HepG2 (cell line): ENCODE results near the gene ECM1. TPM values are rescaled to one million over a fixed set of nuclear protein-coding genes. Genes with fewer than 3 reads are reported as not detected.

Source experiments
- GATAD2A ChIP-seq: IDR thresholded peaks from 2 replicates; pipeline ENCODE4 v1.6.1; 2016
- SOX13 ChIP-seq, 3 experiments: fragments of 450-650 bp in 1 of 3; sonication (generic) in 1 of 3; formaldehyde crosslinking in 1 of 3; IDR thresholded peaks in 2 of 3; conservative IDR thresholded peaks in 1 of 3; 2 replicates each; pipeline versions ENCODE4 v1.5.0 to v1.6.1; 2016 to 2020; ENCODE audit warnings: antibody characterized with exemption in 1 of 3, mild to moderate bottlenecking in 1 of 3, missing compliant biosample characterization in 1 of 3, missing genetic modification reagents in 1 of 3, moderate library complexity in 1 of 3
- ZBTB42 ChIP-seq: sonication (generic); formaldehyde crosslinking; IDR thresholded peaks from 2 replicates; pipeline ENCODE4 v1.5.0; 2020; ENCODE audit warnings: mild to moderate bottlenecking, missing genetic modification reagents
- ZNF468 ChIP-seq: sonication (generic); formaldehyde crosslinking; IDR thresholded peaks from 2 replicates; pipeline ENCODE4 v1.8.0; 2022; ENCODE audit warnings: mild to moderate bottlenecking, moderate library complexity, missing genetic modification reagents
- ZNF788 ChIP-seq: sonication (generic); formaldehyde crosslinking; IDR thresholded peaks from 2 replicates; pipeline ENCODE4 v1.5.0; 2020; ENCODE audit warnings: mild to moderate bottlenecking, missing genetic modification reagents, borderline replicate concordance
- polyA plus RNA-seq, 8 experiments: library from polyadenylated mRNA; depleted of rRNA in 3 of 8; stranded (reverse) in 7 of 8; unstranded in 1 of 8; fragments of >200 nt; fragmentation: Illumina TruSeq in 4 of 8; extraction: Trizol in 4 of 8; gene quantifications; 2 replicates each; pipeline versions ENCODE4 v1.2.1 to v1.2.3, GENCODE V29; 2011 to 2016; ENCODE audit warnings: low read depth in 4 of 8, missing spikeins in 1 of 8, mixed read lengths in 1 of 8; ENCODE audit not compliant: insufficient read depth in 1 of 8
- total RNA-seq, 5 experiments: library from RNA; depleted of rRNA; stranded (reverse); fragments of >200 nt; fragmentation: Illumina TruSeq; extraction: Trizol; gene quantifications; 2 replicates each; pipeline ENCODE4 v1.2.3, GENCODE V29; 2016; ENCODE audit warnings: low read depth in 1 of 5
- TF ChIP-seq, protein P1 (sequence below): sonication (generic); formaldehyde crosslinking; IDR thresholded peaks from 2 replicates; pipeline ENCODE4 v1.8.0; 2022; ENCODE audit warnings: mild to moderate bottlenecking, missing genetic modification reagents, moderate library complexity
- TF ChIP-seq, protein P2 (sequence below): sonication (generic); formaldehyde crosslinking; IDR thresholded peaks from 2 replicates; pipeline ENCODE4 v1.4.0; 2020; ENCODE audit warnings: missing genetic modification reagents
- TF ChIP-seq, protein P3 (sequence below): IDR thresholded peaks from 2 replicates; pipeline ENCODE4 v1.6.1; 2018; ENCODE audit warnings: missing genetic modification reagents
- TF ChIP-seq, protein P4 (sequence below): sonication (generic); formaldehyde crosslinking; IDR thresholded peaks from 2 replicates; pipeline ENCODE4 v1.5.1; 2020; ENCODE audit warnings: missing genetic modification reagents, mild to moderate bottlenecking, borderline replicate concordance
- TF ChIP-seq, protein P5 (sequence below): sonication (generic); formaldehyde crosslinking; IDR thresholded peaks from 2 replicates; pipeline ENCODE4 v1.8.1; 2023; ENCODE audit warnings: mild to moderate bottlenecking, missing genetic modification reagents
- TF ChIP-seq, protein P6 (sequence below): sonication (generic); formaldehyde crosslinking; IDR thresholded peaks from 2 replicates; pipeline ENCODE4 v1.8.1; 2022; ENCODE audit warnings: mild to moderate bottlenecking, missing genetic modification reagents
- TF ChIP-seq, protein P7 (sequence below): sonication (generic); formaldehyde crosslinking; IDR thresholded peaks from 2 replicates; pipeline ENCODE4 v1.4.0; 2020; ENCODE audit warnings: low read depth, mild to moderate bottlenecking, missing genetic modification reagents

Gene ECM1
- total and polyA plus RNA-seq, 2 of the 13 experiments (the other 11 are each of a cell fraction or from before 2014, with no cell fraction given): 0.42 to 1.0 TPM

DNA sequence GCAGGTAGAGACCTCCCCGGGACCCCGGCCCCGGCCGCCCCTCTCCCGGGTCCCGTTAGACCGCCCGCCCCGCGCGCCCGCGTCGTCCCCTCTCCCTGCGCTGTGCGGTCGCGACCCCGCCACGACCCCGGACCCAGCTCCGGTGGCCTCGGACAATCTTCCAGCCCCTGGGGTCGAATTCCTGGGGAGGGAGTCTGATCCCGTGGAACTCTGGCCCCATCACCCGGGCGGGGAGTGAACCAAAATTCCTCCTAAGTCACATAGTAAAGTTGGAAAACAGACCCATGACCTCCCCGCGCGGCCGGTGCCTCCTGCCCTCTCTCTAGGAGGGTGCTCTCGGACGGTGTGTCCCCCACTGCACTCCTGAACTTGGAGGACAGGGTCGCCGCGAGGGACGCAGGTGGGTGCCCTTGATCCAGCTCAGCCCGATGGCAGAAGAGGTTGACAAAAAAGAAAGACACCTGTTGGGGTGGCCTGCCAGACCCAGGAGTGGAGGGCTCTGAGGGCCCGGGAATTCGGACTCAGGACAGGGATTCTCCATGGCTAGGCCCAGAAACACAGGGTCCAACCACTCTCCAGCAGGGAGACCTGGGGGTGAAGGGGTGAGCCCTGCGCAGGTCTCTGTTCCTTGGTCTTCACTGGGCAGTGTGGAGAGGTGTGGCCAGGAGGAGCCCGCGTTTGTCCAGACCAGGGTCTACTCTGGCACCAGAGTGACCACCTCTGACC is 41.8 kb downstream of the ECM1 start (continued):
- TF ChIP-seq, protein P1, sequence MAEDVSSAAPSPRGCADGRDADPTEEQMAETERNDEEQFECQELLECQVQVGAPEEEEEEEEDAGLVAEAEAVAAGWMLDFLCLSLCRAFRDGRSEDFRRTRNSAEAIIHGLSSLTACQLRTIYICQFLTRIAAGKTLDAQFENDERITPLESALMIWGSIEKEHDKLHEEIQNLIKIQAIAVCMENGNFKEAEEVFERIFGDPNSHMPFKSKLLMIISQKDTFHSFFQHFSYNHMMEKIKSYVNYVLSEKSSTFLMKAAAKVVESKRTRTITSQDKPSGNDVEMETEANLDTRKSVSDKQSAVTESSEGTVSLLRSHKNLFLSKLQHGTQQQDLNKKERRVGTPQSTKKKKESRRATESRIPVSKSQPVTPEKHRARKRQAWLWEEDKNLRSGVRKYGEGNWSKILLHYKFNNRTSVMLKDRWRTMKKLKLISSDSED: no peak
- TF ChIP-seq, protein P2, sequence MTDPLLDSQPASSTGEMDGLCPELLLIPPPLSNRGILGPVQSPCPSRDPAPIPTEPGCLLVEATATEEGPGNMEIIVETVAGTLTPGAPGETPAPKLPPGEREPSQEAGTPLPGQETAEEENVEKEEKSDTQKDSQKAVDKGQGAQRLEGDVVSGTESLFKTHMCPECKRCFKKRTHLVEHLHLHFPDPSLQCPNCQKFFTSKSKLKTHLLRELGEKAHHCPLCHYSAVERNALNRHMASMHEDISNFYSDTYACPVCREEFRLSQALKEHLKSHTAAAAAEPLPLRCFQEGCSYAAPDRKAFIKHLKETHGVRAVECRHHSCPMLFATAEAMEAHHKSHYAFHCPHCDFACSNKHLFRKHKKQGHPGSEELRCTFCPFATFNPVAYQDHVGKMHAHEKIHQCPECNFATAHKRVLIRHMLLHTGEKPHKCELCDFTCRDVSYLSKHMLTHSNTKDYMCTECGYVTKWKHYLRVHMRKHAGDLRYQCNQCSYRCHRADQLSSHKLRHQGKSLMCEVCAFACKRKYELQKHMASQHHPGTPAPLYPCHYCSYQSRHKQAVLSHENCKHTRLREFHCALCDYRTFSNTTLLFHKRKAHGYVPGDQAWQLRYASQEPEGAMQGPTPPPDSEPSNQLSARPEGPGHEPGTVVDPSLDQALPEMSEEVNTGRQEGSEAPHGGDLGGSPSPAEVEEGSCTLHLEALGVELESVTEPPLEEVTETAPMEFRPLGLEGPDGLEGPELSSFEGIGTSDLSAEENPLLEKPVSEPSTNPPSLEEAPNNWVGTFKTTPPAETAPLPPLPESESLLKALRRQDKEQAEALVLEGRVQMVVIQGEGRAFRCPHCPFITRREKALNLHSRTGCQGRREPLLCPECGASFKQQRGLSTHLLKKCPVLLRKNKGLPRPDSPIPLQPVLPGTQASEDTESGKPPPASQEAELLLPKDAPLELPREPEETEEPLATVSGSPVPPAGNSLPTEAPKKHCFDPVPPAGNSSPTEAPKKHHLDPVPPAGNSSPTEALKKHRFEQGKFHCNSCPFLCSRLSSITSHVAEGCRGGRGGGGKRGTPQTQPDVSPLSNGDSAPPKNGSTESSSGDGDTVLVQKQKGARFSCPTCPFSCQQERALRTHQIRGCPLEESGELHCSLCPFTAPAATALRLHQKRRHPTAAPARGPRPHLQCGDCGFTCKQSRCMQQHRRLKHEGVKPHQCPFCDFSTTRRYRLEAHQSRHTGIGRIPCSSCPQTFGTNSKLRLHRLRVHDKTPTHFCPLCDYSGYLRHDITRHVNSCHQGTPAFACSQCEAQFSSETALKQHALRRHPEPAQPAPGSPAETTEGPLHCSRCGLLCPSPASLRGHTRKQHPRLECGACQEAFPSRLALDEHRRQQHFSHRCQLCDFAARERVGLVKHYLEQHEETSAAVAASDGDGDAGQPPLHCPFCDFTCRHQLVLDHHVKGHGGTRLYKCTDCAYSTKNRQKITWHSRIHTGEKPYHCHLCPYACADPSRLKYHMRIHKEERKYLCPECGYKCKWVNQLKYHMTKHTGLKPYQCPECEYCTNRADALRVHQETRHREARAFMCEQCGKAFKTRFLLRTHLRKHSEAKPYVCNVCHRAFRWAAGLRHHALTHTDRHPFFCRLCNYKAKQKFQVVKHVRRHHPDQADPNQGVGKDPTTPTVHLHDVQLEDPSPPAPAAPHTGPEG (CRISPR knock-in tag): peak; percentile 19; the same call in 1 of the 2 replicates
- no peak; the same call in 1 of the 2 replicates for TF ChIP-seq ZNF788 (CRISPR knock-in tag)
- TF ChIP-seq, protein P3, sequence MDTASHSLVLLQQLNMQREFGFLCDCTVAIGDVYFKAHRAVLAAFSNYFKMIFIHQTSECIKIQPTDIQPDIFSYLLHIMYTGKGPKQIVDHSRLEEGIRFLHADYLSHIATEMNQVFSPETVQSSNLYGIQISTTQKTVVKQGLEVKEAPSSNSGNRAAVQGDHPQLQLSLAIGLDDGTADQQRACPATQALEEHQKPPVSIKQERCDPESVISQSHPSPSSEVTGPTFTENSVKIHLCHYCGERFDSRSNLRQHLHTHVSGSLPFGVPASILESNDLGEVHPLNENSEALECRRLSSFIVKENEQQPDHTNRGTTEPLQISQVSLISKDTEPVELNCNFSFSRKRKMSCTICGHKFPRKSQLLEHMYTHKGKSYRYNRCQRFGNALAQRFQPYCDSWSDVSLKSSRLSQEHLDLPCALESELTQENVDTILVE (CRISPR knock-in tag): no peak
- TF ChIP-seq, protein P4, sequence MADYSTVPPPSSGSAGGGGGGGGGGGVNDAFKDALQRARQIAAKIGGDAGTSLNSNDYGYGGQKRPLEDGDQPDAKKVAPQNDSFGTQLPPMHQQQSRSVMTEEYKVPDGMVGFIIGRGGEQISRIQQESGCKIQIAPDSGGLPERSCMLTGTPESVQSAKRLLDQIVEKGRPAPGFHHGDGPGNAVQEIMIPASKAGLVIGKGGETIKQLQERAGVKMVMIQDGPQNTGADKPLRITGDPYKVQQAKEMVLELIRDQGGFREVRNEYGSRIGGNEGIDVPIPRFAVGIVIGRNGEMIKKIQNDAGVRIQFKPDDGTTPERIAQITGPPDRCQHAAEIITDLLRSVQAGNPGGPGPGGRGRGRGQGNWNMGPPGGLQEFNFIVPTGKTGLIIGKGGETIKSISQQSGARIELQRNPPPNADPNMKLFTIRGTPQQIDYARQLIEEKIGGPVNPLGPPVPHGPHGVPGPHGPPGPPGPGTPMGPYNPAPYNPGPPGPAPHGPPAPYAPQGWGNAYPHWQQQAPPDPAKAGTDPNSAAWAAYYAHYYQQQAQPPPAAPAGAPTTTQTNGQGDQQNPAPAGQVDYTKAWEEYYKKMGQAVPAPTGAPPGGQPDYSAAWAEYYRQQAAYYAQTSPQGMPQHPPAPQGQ: no peak
- TF ChIP-seq, protein P5, sequence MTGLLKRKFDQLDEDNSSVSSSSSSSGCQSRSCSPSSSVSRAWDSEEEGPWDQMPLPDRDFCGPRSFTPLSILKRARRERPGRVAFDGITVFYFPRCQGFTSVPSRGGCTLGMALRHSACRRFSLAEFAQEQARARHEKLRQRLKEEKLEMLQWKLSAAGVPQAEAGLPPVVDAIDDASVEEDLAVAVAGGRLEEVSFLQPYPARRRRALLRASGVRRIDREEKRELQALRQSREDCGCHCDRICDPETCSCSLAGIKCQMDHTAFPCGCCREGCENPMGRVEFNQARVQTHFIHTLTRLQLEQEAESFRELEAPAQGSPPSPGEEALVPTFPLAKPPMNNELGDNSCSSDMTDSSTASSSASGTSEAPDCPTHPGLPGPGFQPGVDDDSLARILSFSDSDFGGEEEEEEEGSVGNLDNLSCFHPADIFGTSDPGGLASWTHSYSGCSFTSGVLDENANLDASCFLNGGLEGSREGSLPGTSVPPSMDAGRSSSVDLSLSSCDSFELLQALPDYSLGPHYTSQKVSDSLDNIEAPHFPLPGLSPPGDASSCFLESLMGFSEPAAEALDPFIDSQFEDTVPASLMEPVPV (CRISPR knock-in tag): no peak
- TF ChIP-seq, protein P6, sequence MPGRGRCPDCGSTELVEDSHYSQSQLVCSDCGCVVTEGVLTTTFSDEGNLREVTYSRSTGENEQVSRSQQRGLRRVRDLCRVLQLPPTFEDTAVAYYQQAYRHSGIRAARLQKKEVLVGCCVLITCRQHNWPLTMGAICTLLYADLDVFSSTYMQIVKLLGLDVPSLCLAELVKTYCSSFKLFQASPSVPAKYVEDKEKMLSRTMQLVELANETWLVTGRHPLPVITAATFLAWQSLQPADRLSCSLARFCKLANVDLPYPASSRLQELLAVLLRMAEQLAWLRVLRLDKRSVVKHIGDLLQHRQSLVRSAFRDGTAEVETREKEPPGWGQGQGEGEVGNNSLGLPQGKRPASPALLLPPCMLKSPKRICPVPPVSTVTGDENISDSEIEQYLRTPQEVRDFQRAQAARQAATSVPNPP (CRISPR knock-in tag): no peak
- no peak for TF ChIP-seq ZNF468
- TF ChIP-seq, protein P7, sequence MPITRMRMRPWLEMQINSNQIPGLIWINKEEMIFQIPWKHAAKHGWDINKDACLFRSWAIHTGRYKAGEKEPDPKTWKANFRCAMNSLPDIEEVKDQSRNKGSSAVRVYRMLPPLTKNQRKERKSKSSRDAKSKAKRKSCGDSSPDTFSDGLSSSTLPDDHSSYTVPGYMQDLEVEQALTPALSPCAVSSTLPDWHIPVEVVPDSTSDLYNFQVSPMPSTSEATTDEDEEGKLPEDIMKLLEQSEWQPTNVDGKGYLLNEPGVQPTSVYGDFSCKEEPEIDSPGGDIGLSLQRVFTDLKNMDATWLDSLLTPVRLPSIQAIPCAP: no peak
- TF ChIP-seq GATAD2A: no peak
- no peak for TF ChIP-seq ZBTB42 (CRISPR knock-in tag)
- no peak for TF ChIP-seq SOX13 (IDR thresholded peaks at IDR 0.05)
- TF ChIP-seq SOX13 (CRISPR knock-in tag; conservative IDR thresholded peaks at IDR 0.05 in 1 of 2, IDR thresholded peaks at IDR 0.05 in 1 of 2): no peak
